B cell (primary cell): ENCODE data around the gene RBPJ. TPM values are rescaled to one million over a fixed set of nuclear protein-coding genes. Genes with fewer than 3 reads are reported as not detected.

Source experiments
- ATAC-seq: fragments of 200-7000 bp; cut with Tn5 transposase; one replicate; pipeline ENCODE4 v1.10.0; 2021; ENCODE audit warnings: low read depth, mild to moderate bottlenecking, moderate number of reproducible peaks, moderate library complexity
- CTCF ChIA-PET: fragments of 350-600 bp; sonication (Branson Sonifier 250); formaldehyde crosslinking; loops from one replicate; lab custom pipeline; 2021; ENCODE audit warnings: antibody characterized with exemption, inconsistent platforms; lab: Charles Lee
- POLR2A ChIA-PET: fragments of 350-600 bp; sonication (Branson Sonifier 250); formaldehyde crosslinking; loops from one replicate; lab custom pipeline; 2021; ENCODE audit warnings: antibody characterized with exemption; lab: Charles Lee
- DNase-seq: peaks from one replicate; pipeline ENCODE4 v3.0.0; 2013
- H2AFZ ChIP-seq: 2 replicates; pipeline ENCODE4 v1.6.1; 2012; ENCODE audit warnings: mild to moderate bottlenecking, low read depth, low read length; ENCODE audit not compliant: insufficient read depth, poor library complexity, severe bottlenecking
- H3K27ac ChIP-seq, 2 donors: 1 replicate in 1 of 2; 2 replicates in 1 of 2; pipeline ENCODE4 v1.5.1; 2012 to 2013; ENCODE audit warnings: low read length in 2 of 2, mild to moderate bottlenecking in 2 of 2, moderate library complexity in 1 of 2
- H3K27me3 ChIP-seq, 4 experiments: fragments of 200-600 bp in 1 of 4; sonication (generic) in 1 of 4; replicated peaks in 1 of 4; 1 replicate in 2 of 4; 2 replicates in 2 of 4; pipeline versions ENCODE4 v1.6.1 to v1.7.0; 2013 to 2016; ENCODE audit warnings: low read length in 3 of 4, mild to moderate bottlenecking in 2 of 4, mixed read lengths in 1 of 4, moderate library complexity in 1 of 4; ENCODE audit not compliant: insufficient read depth in 4 of 4, control insufficient read depth in 3 of 4; ENCODE audit errors: control extremely low read depth in 1 of 4
- H3K36me3 ChIP-seq, 2 experiments: replicated peaks in 1 of 2; 1 replicate in 1 of 2; 2 replicates in 1 of 2; pipeline versions ENCODE4 v1.6.1 to v1.7.1; 2013; ENCODE audit warnings: low read length in 1 of 2; ENCODE audit not compliant: insufficient read depth in 2 of 2, control insufficient read depth in 1 of 2; ENCODE audit errors: control extremely low read depth in 1 of 2, extremely low read depth in 1 of 2
- H3K4me1 ChIP-seq, 2 donors: fragments of 200-600 bp in 1 of 2; sonication (generic) in 1 of 2; 1 replicate in 1 of 2; 2 replicates in 1 of 2; pipeline versions ENCODE4 v1.5.1 to v1.6.1; 2013 to 2017; ENCODE audit warnings: low read length in 2 of 2; ENCODE audit not compliant: control insufficient read depth in 2 of 2, insufficient read depth in 2 of 2
- H3K4me2 ChIP-seq: replicated peaks from 2 replicates; pipeline ENCODE3; 2012; ENCODE audit warnings: mild to moderate bottlenecking, low read depth, low read length; ENCODE audit not compliant: poor library complexity, severe bottlenecking
- H3K4me3 ChIP-seq, 5 experiments: fragments of 200-600 bp in 1 of 5; sonication (generic) in 1 of 5; 1 replicate in 3 of 5; 2 replicates in 2 of 5; pipeline versions ENCODE4 v1.5.1 to v1.7.0; 2011 to 2016; ENCODE audit warnings: low read length in 4 of 5, mild to moderate bottlenecking in 4 of 5, low read depth in 2 of 5, control low read depth in 1 of 5, moderate library complexity in 1 of 5; ENCODE audit not compliant: insufficient read depth in 1 of 5; ENCODE audit errors: control extremely low read depth in 1 of 5, extremely low read depth in 1 of 5
- H3K79me2 ChIP-seq: fragments of 200-600 bp; sonication (generic); one replicate; pipeline ENCODE4 v1.6.0; 2016; ENCODE audit warnings: low read length; ENCODE audit not compliant: control insufficient read depth, insufficient read depth
- H3K9ac ChIP-seq: fragments of 200-600 bp; sonication (generic); 2 replicates; pipeline ENCODE4 v1.6.1; 2017; ENCODE audit warnings: mild to moderate bottlenecking, low read length, moderate library complexity
- H3K9me3 ChIP-seq, 3 donors: one replicate each; pipeline versions ENCODE4 v1.6.1 to v1.7.1; 2013; ENCODE audit warnings: low read length in 2 of 3; ENCODE audit not compliant: control insufficient read depth in 2 of 3, insufficient read depth in 1 of 3; ENCODE audit errors: control extremely low read depth in 1 of 3
- H4K20me1 ChIP-seq: 2 replicates; pipeline ENCODE4 v1.6.0; 2012; ENCODE audit warnings: mild to moderate bottlenecking, low read length; ENCODE audit not compliant: insufficient read depth, control insufficient read depth, poor library complexity, severe bottlenecking
- H3K27ac Mint-ChIP-seq: one replicate; pipeline ENCODE4 v1.8.0; 2021; ENCODE audit warnings: mixed read lengths
- H3K27me3 Mint-ChIP-seq: one replicate; pipeline ENCODE4 v1.8.0; 2021; ENCODE audit warnings: mixed read lengths
- H3K4me1 Mint-ChIP-seq: one replicate; pipeline ENCODE4 v1.8.0; 2021; ENCODE audit warnings: mixed read lengths
- H3K4me3 Mint-ChIP-seq: one replicate; pipeline ENCODE4 v1.8.0; 2021; ENCODE audit warnings: mixed read lengths
- H3K9me3 Mint-ChIP-seq: one replicate; pipeline ENCODE4 v1.8.0; 2022; ENCODE audit warnings: mixed read lengths; ENCODE audit not compliant: insufficient read depth
- EZH2 ChIP-seq: IDR thresholded peaks from 2 replicates; pipeline ENCODE4 v1.6.1; 2012; ENCODE audit warnings: borderline replicate concordance, low read depth, mild to moderate bottlenecking, moderate library complexity, low read length; ENCODE audit not compliant: insufficient read depth, poor library complexity, severe bottlenecking
- WGBS: methylation state at CpG from one replicate; pipeline ENCODE4 v1.1.5; 2013; ENCODE audit warnings: missing lambda C conversion rate; ENCODE audit not compliant: insufficient coverage; 5-methylcytosine and 5-hydroxymethylcytosine counted together
- intact Hi-C: fragments of 100-400 bp; cut with micrococcal nuclease; formaldehyde crosslinking; loops from one replicate; pipeline ENCODE4 v1.10.0; 2022
- polyA plus RNA-seq: library from polyadenylated mRNA; depleted of rRNA; stranded (reverse); fragments of >200 nt; gene quantifications from 2 replicates; pipeline ENCODE4 v1.2.3, GENCODE V29; 2012
- total RNA-seq, 2 donors: library from RNA; stranded (reverse); fragments of 120-200 nt in 1 of 2; gene quantifications; 1 replicate in 1 of 2; 2 replicates in 1 of 2; pipeline versions ENCODE4 v1.2.3 to v1.2.4, GENCODE V29; 2013 to 2022
- TF ChIP-seq, protein P1 (sequence below): fragments of 200-600 bp; IDR thresholded peaks from one replicate; pipeline ENCODE4 v1.8.0; 2022; ENCODE audit warnings: antibody characterized with exemption, mild to moderate bottlenecking

Gene RBPJ
- total and polyA plus RNA-seq, 2 donors (not counting 1 experiment from before 2014, with no cell fraction given), result 10.6 to 50.1 TPM

DNA sequence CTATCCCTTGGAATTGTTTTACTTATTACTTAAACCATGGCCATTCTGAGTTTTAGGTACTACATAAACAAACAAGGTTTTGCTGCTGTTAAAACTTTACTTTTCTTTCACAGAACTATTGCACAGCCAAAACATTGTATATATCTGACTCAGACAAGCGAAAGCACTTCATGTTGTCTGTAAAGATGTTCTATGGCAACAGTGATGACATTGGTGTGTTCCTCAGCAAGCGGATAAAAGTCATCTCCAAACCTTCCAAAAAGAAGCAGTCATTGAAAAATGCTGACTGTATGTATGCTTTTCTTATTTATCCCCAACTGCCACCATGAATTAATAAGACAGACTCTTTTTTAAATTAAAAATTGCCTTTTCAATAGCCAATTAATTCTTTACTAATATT, 99.6 kb downstream of the RBPJ start:
- Mint-ChIP-seq H3K4me1 (no peaks in the 10 kb centered on the region), H3K27me3 (no peaks in the 10 kb centered on the region), H3K9me3 (no peaks in the 10 kb centered on the region), H3K4me3 (no peak overlapping the region), H3K27ac (no peak overlapping the region)
- Histone ChIP-seq H3K27me3 (no peaks in the 10 kb centered on the region), H3K9ac (no peak overlapping the region), H3K79me2 (no peaks in the 10 kb centered on the region), H3K4me3 (no peak overlapping the region), H3K4me1 (no peaks in the 10 kb centered on the region), H3K36me3 (peaks cover 10 to 23% of the 10 kb centered on the region in 2 experiments), H4K20me1 (no peaks in the 10 kb centered on the region), H2AFZ (no peak overlapping the region), H3K4me2 (no peak overlapping the region), H3K27ac (no peak overlapping the region), H3K9me3 (no peaks in the 10 kb centered on the region)
- no peak for ATAC-seq
- ChIA-PET CTCF (no interaction called here), POLR2A (no interaction called here)
- intact Hi-C loops, result no loop called here
- no CpG with 5 or more reads among the region's 2 CpGs for WGBS
- DNase-seq, result no peak
- TF ChIP-seq, protein P1, sequence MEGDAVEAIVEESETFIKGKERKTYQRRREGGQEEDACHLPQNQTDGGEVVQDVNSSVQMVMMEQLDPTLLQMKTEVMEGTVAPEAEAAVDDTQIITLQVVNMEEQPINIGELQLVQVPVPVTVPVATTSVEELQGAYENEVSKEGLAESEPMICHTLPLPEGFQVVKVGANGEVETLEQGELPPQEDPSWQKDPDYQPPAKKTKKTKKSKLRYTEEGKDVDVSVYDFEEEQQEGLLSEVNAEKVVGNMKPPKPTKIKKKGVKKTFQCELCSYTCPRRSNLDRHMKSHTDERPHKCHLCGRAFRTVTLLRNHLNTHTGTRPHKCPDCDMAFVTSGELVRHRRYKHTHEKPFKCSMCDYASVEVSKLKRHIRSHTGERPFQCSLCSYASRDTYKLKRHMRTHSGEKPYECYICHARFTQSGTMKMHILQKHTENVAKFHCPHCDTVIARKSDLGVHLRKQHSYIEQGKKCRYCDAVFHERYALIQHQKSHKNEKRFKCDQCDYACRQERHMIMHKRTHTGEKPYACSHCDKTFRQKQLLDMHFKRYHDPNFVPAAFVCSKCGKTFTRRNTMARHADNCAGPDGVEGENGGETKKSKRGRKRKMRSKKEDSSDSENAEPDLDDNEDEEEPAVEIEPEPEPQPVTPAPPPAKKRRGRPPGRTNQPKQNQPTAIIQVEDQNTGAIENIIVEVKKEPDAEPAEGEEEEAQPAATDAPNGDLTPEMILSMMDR, result no peak
- TF ChIP-seq EZH2, result no peak

DNA sequence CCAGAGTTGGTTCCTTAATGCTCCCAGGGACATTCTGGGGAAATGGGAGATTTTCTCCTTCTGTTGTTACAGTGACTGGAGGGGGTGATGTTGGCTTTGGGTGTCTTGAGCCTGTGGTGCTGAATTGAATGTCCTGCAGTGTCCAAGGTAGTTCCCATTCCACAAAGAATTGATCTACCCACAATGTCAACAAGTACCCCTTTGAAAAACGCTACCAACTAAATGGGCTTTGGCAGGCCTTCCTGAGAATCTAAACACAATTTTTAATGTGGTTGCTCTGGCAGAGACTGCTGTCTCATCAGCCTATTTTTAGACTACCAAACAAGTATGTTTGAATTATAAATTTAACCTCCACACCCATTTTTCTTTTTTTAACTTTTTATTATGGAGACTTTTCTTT, 100.1 kb downstream of the RBPJ start:
- H3K4me1 ChIP-seq, result no peaks in the 10 kb centered on the region
- H3K27me3 Mint-ChIP-seq, result no peaks in the 10 kb centered on the region
- DNase-seq, result no peak
- CTCF ChIA-PET, result no interaction called here
- H3K4me2 ChIP-seq, result no peak overlapping the region
- no peak overlapping the region for H2AFZ ChIP-seq
- no peaks in the 10 kb centered on the region for H3K9me3 ChIP-seq
- no peak overlapping the region for H3K27ac ChIP-seq
- H3K79me2 ChIP-seq, result no peaks in the 10 kb centered on the region
- no peak overlapping the region for H3K4me3 Mint-ChIP-seq
- POLR2A ChIA-PET, result no interaction called here
- intact Hi-C loops, result no loop called here
- no peaks in the 10 kb centered on the region for H4K20me1 ChIP-seq
- H3K9me3 Mint-ChIP-seq, result no peaks in the 10 kb centered on the region
- no peak overlapping the region for H3K4me3 ChIP-seq
- H3K27me3 ChIP-seq, result no peaks in the 10 kb centered on the region
- peaks cover 6 to 25% of the 10 kb centered on the region in 2 experiments for H3K36me3 ChIP-seq
- WGBS, result no CpG with 5 or more reads among the region's 1 CpG
- H3K9ac ChIP-seq, result no peak overlapping the region
- H3K27ac Mint-ChIP-seq, result no peak overlapping the region
- ATAC-seq, result no peak
- no peak for TF ChIP-seq EZH2
- TF ChIP-seq, protein P1, result no peak
- no peaks in the 10 kb centered on the region for H3K4me1 Mint-ChIP-seq
